Nephron progenitor cell (in vitro differentiated cells): ENCODE results near the gene XKR7.

Source experiments
- DNase-seq: peaks from one replicate; pipeline ENCODE4 v3.0.0; 2021
- H3K27ac Mint-ChIP-seq: 2 replicates; pipeline ENCODE4 v1.8.0; 2021; ENCODE audit warnings: mild to moderate bottlenecking, moderate library complexity, mixed read lengths
- H3K27me3 Mint-ChIP-seq: 2 replicates; pipeline ENCODE4 v1.8.0; 2021; ENCODE audit warnings: mild to moderate bottlenecking, low read depth, mixed read lengths; ENCODE audit not compliant: poor library complexity
- H3K36me3 Mint-ChIP-seq: 2 replicates; pipeline ENCODE4 v1.8.0; 2021; ENCODE audit warnings: low read depth, mixed read lengths
- H3K4me1 Mint-ChIP-seq: 2 replicates; pipeline ENCODE4 v1.8.0; 2021; ENCODE audit warnings: mixed read lengths
- H3K4me3 Mint-ChIP-seq: 2 replicates; pipeline ENCODE4 v1.8.0; 2021; ENCODE audit warnings: mild to moderate bottlenecking, moderate library complexity, mixed read lengths
- H3K9me3 Mint-ChIP-seq: 2 replicates; pipeline ENCODE4 v1.8.0; 2021; ENCODE audit warnings: mild to moderate bottlenecking, moderate library complexity, mixed read lengths
- CTCF ChIP-seq: fragments of 200-600 bp; sonication (generic); IDR thresholded peaks from 2 replicates; pipeline ENCODE4 v1.5.0; 2021; ENCODE audit warnings: antibody characterized with exemption

Gene XKR7

GRCh38 chr20:31975874-31976273, 7.9 kb downstream of the XKR7 start:
- Mint-ChIP-seq H3K9me3 (no peaks in the 10 kb centered on the region), H3K36me3 (no peaks in the 10 kb centered on the region), H3K4me1 (peaks cover 78% of the 10 kb centered on the region), H3K27ac (no peak overlapping the region), H3K4me3 (no peak overlapping the region), H3K27me3 (no peaks in the 10 kb centered on the region)
- TF ChIP-seq CTCF = no peak
- no peak for DNase-seq

DNA sequence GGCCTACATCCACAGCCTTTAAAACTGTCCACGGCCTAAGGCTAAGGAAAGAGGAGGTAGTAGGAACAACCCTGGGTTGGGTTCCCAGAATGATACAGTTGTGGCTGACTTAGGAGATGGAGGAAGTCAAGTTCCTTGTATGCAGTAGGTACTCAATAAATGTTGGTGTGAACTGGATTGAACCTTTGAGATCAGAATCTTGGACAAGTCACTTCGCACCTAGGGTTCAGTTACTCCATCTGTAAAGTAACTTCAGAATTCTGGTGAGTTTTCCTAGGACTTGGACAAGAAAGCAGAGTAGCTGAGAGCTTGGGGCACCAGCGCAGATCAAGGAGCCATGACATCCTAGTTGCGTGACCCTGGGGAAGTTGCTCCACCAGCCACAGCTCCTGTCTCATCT, 9.1 kb downstream of the XKR7 start:
- DNase-seq = no peak
- Mint-ChIP-seq H3K4me3 (no peak overlapping the region), H3K36me3 (no peaks in the 10 kb centered on the region), H3K9me3 (no peaks in the 10 kb centered on the region), H3K27ac (no peak overlapping the region), H3K27me3 (peaks cover 2% of the 10 kb centered on the region), H3K4me1 (peaks cover 74% of the 10 kb centered on the region)
- TF ChIP-seq CTCF = no peak

DNA sequence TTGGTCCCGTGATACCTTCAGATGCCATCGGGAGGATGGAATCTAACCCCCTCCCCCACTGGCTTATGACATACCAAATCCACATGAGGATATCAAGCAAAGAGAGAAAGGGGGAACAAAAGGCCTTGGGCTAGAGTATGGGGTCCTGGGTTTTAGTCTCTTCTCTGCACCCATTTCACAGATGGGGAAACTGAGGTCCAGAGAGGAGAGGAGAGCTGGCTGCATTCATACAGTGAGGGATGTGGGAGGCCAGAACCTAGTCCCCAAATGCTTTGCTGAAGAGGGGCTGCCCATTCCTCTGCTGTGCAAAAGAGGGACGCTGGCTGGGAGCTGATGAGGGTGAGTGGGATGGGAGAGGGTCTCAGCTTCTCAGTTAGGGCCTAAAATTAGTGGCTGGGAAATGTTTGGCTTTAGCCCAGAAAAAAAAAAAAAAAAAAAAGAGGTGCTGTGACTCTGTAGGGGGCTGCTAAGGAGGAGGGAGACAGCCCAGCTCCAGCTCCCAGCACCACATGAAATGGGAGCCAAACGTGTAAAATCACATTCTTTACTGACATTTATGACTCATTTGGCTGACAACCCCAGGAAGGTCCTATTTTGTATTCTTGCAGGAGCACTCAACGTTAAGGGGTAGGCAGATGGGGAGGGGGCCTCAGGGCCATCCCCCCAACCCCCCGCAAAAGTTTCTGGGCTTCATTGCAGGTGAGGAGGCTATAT, 11.9 kb downstream of the XKR7 start:
- no peak for DNase-seq
- Mint-ChIP-seq H3K4me1 (peaks cover 58% of the 10 kb centered on the region), H3K36me3 (no peaks in the 10 kb centered on the region), H3K27ac (no peak overlapping the region), H3K4me3 (no peak overlapping the region), H3K9me3 (no peaks in the 10 kb centered on the region), H3K27me3 (peaks cover 2% of the 10 kb centered on the region)
- no peak for TF ChIP-seq CTCF

- Mint-ChIP-seq H3K4me1 (peaks cover 46% of the 10 kb centered on the region), H3K9me3 (no peaks in the 10 kb centered on the region), H3K36me3 (no peaks in the 10 kb centered on the region), H3K4me3 (no peak overlapping the region), H3K27ac (no peak overlapping the region), H3K27me3 (peaks cover 2% of the 10 kb centered on the region)
- no peak for DNase-seq
- no peak for TF ChIP-seq CTCF
Measured at GRCh38 chr20:31981784-31982183, 13.8 kb downstream of the XKR7 start.

DNA sequence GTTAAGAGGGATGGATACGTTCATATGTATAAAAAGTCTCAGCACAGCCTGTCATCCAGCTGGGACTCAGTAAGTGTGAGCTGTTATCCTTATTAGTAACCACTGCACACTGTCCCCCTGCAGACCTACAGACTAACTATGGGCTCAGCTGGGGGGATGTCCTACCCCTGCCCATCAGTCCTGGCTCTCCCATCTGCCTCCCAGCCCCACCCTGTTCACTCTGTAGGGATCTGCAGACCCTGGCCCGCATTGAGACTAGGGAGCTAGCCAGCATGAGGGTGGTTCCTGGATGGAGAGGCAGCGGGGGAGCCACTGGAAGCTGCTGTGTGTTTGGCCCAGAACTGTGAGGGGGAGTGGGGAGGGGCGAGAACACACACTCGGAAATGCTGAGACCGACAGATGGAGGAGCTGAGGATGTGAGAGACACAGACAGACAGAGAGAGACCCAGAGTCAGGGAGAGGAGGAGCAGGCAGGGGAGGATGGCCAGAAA, 17.1 kb downstream of the XKR7 start:
- H3K27me3 Mint-ChIP-seq = peaks cover 5% of the 10 kb centered on the region
- peaks cover 38% of the 10 kb centered on the region for H3K4me1 Mint-ChIP-seq
- no peaks in the 10 kb centered on the region for H3K9me3 Mint-ChIP-seq
- H3K36me3 Mint-ChIP-seq = no peaks in the 10 kb centered on the region
- TF ChIP-seq CTCF = no peak
- H3K27ac Mint-ChIP-seq = no peak overlapping the region
- no peak for DNase-seq
- H3K4me3 Mint-ChIP-seq = no peak overlapping the region

DNA sequence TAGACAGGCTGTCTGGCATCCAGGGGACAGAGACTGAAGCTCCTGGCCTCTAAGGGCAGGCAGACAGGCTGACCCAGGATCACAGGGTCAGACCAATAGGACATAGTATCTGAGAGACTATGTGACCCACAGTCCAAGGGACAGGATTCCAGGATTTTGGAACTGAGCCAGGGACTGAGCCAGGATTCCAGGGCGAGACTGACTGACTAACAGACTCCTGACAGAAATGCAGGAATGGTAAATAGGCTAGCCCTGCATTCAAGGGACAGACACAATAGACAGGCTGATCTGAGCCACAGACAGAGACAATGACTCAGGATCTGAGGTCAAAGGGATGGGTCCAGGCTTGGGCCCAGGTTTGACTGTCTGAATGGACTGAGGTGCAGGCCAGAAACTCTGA, 19.8 kb downstream of the XKR7 start:
- no peaks in the 10 kb centered on the region for H3K36me3 Mint-ChIP-seq
- no peaks in the 10 kb centered on the region for H3K9me3 Mint-ChIP-seq
- H3K27me3 Mint-ChIP-seq = peaks cover 11% of the 10 kb centered on the region
- no peak overlapping the region for H3K4me3 Mint-ChIP-seq
- H3K27ac Mint-ChIP-seq = no peak overlapping the region
- DNase-seq = no peak
- no peak for TF ChIP-seq CTCF
- H3K4me1 Mint-ChIP-seq = peaks cover 37% of the 10 kb centered on the region
